K562 (cell line): ENCODE results near the gene VENTX. TPM values are rescaled to one million over a fixed set of nuclear protein-coding genes. Genes with fewer than 3 reads are reported as not detected.

Experiments
- CC2D1A ChIP-seq: fragments of 450-650 bp; IDR thresholded peaks from 2 replicates; pipeline ENCODE4 v1.6.1; 2017; ENCODE audit warnings: mild to moderate bottlenecking
- GABPB1 ChIP-seq: sonication (generic); formaldehyde crosslinking; IDR thresholded peaks from 2 replicates; pipeline ENCODE4 v1.8.0; 2022; ENCODE audit warnings: mild to moderate bottlenecking, missing genetic modification reagents
- NFE2L1 ChIP-seq: fragments of 450-650 bp; IDR thresholded peaks from 2 replicates; pipeline ENCODE4 v1.6.1; 2016; ENCODE audit warnings: missing genetic modification characterization, low read depth, mild to moderate bottlenecking, missing compliant biosample characterization, moderate library complexity, borderline replicate concordance
- PCBP1 ChIP-seq: fragments of 200-400 bp; formaldehyde crosslinking; IDR thresholded peaks from 2 replicates; pipeline ENCODE4 v1.6.1; 2018; ENCODE audit warnings: mild to moderate bottlenecking, low read depth, low read length; ENCODE audit not compliant: poor library complexity, severe bottlenecking
- PCBP2 ChIP-seq: fragments of 200-400 bp; formaldehyde crosslinking; IDR thresholded peaks from 2 replicates; pipeline ENCODE4 v1.6.1; 2018; ENCODE audit warnings: low read length, low read depth, mild to moderate bottlenecking, moderate library complexity; ENCODE audit not compliant: poor library complexity, severe bottlenecking
- TOE1 ChIP-seq, 2 experiments: fragments of 450-650 bp in 1 of 2; sonication (generic) in 1 of 2; formaldehyde crosslinking in 1 of 2; IDR thresholded peaks; 2 replicates each; pipeline versions ENCODE4 v1.7.1 to v1.8.0; 2016 to 2022; ENCODE audit warnings: borderline replicate concordance in 2 of 2, mild to moderate bottlenecking in 2 of 2, antibody characterized with exemption in 1 of 2, inconsistent platforms in 1 of 2, low read depth in 1 of 2, missing genetic modification reagents in 1 of 2, moderate library complexity in 1 of 2
- U2AF1 ChIP-seq: fragments of 200-400 bp; formaldehyde crosslinking; optimal IDR thresholded peaks from 2 replicates; pipeline ENCODE3; 2017; ENCODE audit warnings: mild to moderate bottlenecking, low read depth, low read length, moderate library complexity
- polyA plus RNA-seq, 8 experiments: library from polyadenylated mRNA; depleted of rRNA in 4 of 8; stranded (reverse) in 5 of 8; unstranded in 3 of 8; fragments of >200 nt; fragmentation: Nextera tagmentation in 2 of 8; fragmentation: Illumina TruSeq in 1 of 8; extraction: Ambion mirVana in 2 of 8; extraction: Trizol in 1 of 8; gene quantifications; 2 replicates each; pipeline versions ENCODE4 v1.2.1 to v1.2.3, GENCODE V29; 2011 to 2014; ENCODE audit warnings: inconsistent platforms in 1 of 8, missing spikeins in 1 of 8
- total RNA-seq, 7 experiments: library from RNA; depleted of rRNA in 6 of 7; stranded (reverse); fragments of >200 nt in 6 of 7; fragmentation: Illumina TruSeq in 2 of 7; extraction: Trizol in 2 of 7; gene quantifications; 2 replicates each; pipeline versions ENCODE4 v1.2.1 to v1.2.3, GENCODE V29; 2011 to 2021; ENCODE audit warnings: low replicate concordance in 1 of 7
- TF ChIP-seq, protein P1 (sequence below): fragments of 250-450 bp; sonication (Bioruptor Pico); IDR thresholded peaks from 2 replicates; pipeline ENCODE4 v1.8.0; 2022; ENCODE audit warnings: inconsistent platforms, mild to moderate bottlenecking, moderate library complexity, borderline replicate concordance

VENTX gene
- total and polyA plus RNA-seq, 9 of the 15 experiments (the other 6 are each of a cell fraction or from before 2014, with no cell fraction given): 0.07 to 0.70 (median 0.20) TPM; not detected in 1

DNA sequence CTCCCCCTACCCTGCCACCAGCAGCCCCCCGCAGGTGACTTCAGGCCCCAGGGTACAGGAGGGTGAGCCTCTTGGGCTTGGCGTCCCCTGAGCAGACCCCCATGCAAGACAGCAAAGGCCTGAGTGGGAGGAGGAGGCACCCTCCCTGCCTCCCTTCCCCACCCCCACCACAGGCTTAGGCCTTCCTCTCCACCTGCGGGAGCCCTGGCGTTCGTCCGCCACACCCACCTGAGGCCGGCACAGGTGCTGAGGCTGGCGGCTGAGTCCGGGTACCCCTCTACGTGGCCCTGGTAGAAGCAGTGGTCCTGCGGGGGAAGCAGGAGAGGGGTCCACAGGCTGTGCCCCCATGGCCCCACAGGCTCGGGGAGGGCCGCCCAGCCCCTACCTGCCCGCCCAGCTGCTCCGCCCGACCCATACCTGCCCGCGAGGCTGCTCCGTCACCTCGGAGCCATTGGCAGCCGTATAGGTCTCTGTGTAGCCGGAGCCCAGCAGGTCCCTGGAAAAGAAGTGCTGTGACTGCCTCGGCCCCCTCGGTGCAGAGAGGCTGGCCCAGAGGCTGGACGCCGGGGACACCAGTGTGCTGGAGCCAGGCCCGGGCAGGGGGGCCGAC, 36.0 kb downstream of the VENTX start (continued):
- no peak for TF ChIP-seq TOE1 (IDR thresholded peaks at IDR 0.05; ENCODE audit: borderline replicate concordance)
- TF ChIP-seq TOE1 (CRISPR knock-in tag; IDR thresholded peaks at IDR 0.05; ENCODE audit: borderline replicate concordance, low read depth): no peak
- no peak for TF ChIP-seq PCBP2
- no peak for TF ChIP-seq NFE2L1 (tag)
- no peak for TF ChIP-seq PCBP1
- TF ChIP-seq GABPB1 (CRISPR knock-in tag): no peak
- no peak for TF ChIP-seq U2AF1
- TF ChIP-seq, protein P1, sequence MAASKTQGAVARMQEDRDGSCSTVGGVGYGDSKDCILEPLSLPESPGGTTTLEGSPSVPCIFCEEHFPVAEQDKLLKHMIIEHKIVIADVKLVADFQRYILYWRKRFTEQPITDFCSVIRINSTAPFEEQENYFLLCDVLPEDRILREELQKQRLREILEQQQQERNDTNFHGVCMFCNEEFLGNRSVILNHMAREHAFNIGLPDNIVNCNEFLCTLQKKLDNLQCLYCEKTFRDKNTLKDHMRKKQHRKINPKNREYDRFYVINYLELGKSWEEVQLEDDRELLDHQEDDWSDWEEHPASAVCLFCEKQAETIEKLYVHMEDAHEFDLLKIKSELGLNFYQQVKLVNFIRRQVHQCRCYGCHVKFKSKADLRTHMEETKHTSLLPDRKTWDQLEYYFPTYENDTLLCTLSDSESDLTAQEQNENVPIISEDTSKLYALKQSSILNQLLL (CRISPR knock-in tag): no peak
- TF ChIP-seq CC2D1A: no peak
